Measurements from ENCODE around the gene PAQR4.
"Not testable (repeated sequence)": the region's sequence is repeated elsewhere in the genome, so short reads cannot be mapped to it uniquely, and the experiment has no call there.

PAQR4 gene

DNA sequence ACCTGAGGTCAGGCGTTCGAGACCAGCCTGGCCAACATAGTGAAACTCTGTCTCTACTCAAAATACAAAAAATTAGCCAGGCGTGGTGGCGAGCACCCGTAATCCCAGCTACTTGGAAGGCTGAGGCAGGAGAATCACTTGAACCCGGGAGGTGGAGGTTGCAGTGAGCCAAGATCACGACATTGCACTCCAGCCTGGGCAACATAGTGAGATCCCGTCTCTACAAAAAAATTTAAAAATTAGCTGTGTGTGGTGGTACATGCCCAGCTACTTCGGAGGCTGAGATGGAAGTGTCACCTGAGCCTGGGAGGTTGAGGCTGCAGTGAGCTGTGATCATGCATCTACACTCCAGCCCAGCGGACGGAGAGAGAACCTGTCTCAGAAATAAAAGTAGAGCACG is 25.4 kb upstream of the PAQR4 start:
- DNase-seq (ENCODE audit: low read depth, low spot score), result not testable (repeated sequence)

DNA sequence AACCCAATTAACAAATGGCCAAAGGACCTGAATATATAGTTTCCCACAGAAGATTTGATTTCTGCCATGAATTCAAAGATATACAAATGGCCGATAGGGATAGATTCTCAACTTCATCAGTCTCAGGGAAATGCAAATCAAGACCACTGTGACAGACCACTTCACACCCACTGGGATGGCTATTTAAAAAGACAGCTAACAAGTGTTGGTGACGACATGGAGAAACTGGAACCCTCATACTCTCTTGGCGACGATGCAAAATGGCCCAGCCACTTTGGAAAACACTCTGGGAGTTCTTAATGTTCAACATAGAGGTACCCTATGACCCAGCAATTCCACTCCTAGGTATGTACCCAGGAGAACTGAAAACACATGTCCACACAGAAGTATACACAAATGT is 22.5 kb upstream of the PAQR4 start:
- DNase-seq (ENCODE audit: low read depth, low spot score), result no peak

DNA sequence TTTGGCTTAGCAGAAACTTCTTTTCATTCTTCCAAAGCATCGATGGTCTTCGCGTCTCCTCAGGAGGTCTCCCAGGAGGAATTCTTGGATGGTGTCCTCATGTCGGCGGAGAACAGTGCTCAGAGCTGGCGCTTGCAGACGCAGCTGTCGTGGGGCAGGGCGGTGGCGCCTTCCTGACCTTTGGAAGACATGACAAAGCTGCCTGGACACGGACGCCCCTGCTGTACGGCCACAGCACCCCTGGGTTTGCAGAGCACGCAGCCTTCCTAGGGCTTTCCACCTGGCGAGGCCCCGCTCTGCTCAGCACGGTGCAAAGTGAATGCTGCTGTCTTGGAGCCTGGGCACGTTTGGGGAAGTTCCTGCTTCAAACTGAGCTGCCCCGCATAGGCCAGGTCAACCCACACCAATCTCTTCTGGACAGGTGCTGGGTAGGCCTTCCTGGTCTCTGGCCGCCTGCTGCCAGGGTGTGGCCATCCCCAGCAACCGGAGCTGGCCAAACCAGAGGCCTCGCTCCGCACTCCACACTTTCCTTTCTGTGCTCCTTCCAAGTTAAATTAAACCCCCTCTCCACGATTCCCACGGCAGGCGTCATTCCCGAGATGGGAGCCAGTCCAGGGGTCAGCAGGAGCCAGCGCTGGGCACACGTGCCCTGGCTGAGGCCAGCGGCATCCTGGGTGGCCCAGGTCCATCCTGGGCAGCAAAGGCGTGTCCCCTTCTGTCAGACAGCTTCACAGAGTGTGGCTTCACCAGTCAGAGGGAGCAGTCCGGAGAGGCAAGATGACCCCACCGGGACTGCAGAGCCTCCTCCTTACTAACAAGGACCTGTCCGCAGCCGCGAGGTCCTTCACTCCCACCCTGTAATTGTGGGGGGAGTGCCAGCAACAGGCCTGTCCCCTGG is 20.1 kb upstream of the PAQR4 start:
- no peak for DNase-seq (ENCODE audit: low read depth, low spot score)

DNA sequence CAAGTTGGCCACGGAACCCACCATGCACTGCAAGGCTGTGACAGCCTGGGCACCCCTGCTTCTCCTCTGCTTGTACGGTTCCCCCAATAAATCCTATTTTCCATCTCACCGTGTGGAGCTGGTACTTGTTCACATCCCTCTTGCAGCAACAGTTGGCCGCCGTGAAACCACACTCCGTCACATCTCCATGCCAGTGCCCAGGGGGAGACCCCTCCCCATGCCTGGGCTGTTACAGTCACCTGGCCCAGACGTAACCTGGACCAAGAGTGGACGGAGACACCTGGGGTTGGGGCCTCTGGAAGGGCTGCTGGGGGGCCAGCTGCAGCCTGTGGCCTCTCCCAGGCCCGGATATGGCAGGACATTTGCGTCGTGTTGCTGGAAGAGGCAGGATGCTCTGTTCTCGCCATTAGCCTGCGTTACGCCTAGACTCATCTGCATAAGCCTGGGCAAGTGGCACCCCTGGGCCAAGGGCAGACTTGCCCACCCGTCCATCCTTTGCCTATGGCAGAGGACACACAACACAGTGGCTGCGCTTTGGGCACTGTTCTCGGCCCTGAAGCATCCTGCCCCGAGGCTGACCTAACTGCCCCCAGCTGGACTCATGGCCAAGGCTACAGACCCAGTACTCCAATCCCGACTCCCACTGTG is 19.3 kb upstream of the PAQR4 start:
- no peak for DNase-seq (ENCODE audit: low read depth, low spot score)

GRCh38 chr16:2950353-2950724 is 18.8 kb upstream of the PAQR4 start:
- no peak for DNase-seq (ENCODE audit: low read depth, low spot score)

- DNase-seq (ENCODE audit: low read depth, low spot score), result no peak
Measured at GRCh38 chr16:2950773-2951172, 18.4 kb upstream of the PAQR4 start.

DNA sequence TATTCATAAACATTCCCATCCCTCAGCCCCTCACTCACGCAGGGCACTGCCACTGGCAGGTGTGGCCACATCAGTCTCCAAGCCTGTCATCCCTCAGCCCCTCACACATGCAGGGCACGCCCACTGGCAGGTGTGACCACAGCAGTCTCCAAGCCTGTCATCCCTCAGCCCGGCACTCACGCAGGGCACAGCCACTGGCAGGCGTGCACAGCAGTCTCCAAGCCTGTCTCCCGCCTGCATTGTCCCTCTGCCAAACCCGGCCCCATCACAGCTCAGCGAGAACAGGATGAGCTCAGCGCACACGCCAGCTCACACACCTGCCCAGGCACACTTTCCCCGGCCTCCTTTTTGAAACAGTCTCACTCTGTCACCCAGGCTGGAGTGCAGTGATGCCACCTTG is 16.5 kb upstream of the PAQR4 start:
- no peak for DNase-seq (ENCODE audit: low read depth, low spot score)

DNA sequence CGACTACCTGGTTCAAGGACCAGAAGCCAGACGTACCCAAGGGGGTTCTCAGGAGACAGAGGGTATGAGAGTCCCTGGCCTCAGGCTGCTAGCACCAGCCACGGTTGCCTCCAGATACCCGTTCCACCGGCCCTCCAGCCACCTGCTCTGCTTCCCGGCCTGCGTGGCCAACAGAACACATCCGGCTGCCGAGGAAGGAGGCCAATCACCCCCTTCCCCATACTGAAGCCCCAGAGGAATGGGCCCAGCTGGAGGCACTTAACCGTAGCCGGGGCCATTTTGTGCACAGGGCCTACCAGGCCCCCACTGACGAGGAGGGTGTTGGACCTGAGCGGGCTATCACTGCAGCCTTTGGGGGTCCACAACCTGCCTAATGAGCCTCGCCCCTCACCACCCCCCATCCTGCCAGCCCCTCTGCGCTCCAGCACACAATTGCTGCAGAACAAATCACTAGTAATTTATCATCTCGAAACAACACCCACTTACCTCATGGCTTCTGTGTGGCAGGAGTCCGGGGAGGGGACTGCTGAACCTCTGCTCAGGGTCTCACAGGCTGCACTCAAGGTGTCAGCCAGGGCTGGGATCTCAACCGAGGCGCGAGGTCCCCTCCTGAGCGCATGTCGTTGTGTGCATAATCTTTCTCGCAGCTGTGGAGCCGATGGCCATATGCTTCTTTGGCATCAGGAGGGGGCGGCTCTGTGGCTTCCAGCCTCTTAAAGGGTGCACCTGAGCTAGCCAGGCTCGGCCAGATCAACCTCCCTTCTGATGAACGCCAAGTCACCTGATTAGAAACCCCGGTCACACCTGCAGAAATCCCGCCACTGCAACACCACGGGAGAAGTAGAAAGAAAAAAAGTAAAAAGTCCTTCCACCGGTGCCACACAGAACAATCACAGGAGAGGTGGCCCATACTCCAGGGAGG is 15.2 kb upstream of the PAQR4 start:
- DNase-seq (ENCODE audit: low read depth, low spot score), result no peak

DNA sequence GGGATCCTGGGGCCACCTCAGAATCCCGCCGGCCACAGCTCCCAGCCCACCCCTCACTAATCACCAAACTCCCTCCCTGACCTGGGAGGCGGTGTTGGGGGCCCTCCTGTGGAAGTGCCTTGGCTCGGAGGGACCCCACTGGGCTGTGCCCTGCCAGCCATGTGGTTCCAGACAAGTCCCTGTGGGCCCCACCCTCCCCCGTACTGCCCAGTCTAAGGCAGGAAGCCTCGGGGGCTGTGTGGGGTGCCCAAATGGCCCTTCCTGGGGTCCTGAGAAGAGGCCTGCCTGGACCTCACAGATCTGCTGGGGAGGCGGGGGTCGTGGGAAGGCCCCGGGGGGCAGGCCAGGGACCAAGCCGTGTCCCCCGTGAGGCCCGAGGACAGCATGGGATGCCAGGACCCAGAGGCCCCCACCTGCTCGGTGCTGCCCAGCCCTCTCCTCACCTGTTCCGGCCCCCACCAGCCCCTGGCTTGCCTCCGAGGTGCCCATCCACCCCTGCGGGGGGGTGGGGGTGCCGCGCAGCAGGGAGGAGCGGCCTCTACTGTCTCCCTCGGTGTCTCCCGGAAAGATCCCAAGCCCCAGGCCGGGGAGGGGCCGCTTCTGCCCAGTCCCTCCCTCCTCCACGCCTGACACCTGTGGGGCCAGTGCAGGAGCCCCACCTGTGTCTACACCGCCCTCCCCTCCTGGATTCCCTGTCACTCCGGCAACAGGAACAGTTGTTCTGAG is 14.3 kb upstream of the PAQR4 start:
- DNase-seq (ENCODE audit: low read depth, low spot score), result no peak

DNA sequence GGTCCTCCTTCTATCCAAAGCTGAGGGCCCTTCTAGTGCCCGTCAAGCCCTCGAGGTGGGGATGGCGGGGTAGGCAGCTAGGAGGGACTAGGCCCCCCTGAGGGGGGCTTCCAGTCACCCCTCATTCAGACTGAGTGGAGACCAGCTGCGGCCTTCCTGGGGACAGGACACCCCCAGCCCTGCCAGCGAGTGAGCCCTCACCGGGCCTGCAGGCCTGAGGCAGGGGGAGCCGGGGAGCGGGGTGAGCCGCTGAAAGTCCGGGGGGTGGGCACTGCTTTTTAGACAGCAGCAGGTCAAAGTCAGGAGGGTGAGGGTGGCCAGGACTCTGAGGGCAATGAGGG is 13.7 kb upstream of the PAQR4 start:
- no peak for DNase-seq (ENCODE audit: low read depth, low spot score)

- DNase-seq (ENCODE audit: low read depth, low spot score), result no peak
Measured at GRCh38 chr16:2955779-2956578, 13.2 kb upstream of the PAQR4 start.

GRCh38 chr16:2956579-2956956 is 12.6 kb upstream of the PAQR4 start:
- DNase-seq (ENCODE audit: low read depth, low spot score), result no peak

GRCh38 chr16:2959206-2959605 is 9.9 kb upstream of the PAQR4 start:
- no peak for DNase-seq (ENCODE audit: low read depth, low spot score)

- no peak for DNase-seq (ENCODE audit: low read depth, low spot score)
Measured at GRCh38 chr16:2960183-2961010, 8.8 kb upstream of the PAQR4 start.

GRCh38 chr16:2962334-2963073 is 6.6 kb upstream of the PAQR4 start:
- DNase-seq (ENCODE audit: low read depth, low spot score), result no peak

DNA sequence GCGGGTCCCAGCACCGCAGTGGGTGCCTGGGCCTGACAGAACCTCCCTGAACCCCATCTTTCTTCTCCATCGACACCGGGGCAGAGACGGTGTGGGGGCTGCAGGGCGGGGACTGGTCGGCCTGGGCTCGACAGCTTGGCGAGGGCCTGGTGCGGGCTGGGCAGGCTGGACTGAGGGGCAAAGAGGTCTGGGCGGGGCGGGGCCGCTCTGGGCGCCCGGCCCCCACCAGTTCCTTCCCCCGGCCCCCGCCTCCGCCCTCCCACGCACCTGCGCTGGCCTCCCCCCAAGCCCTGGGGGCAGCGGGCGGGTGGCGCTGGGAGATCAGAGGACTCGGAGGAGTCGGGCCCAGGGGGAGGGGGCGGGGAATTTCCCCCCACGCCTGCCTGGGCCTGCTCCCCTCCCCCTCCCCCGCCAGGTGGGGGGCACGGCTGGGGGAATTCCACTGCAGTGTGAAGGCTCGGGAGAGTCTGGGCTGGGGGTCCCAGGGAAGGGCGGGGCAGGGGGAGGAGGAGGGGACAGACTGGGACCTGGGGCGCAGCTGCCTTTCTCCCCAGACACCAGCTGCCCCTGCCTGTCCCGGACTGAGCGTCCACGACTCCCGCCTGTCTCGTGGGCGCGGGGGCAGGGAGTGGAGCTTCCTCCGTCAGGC is 6.0 kb upstream of the PAQR4 start:
- DNase-seq (ENCODE audit: low read depth, low spot score), result no peak

GRCh38 chr16:2963723-2964474 is 5.2 kb upstream of the PAQR4 start, which contains the start of gene KREMEN2:
Gene KREMEN2 (plus strand): TSS chr16:2964275. CDS start chr16:2964521, 246 bp downstream.
- no peak for DNase-seq (ENCODE audit: low read depth, low spot score)

Measured in activated CD4-positive, CD25-positive, alpha-beta regulatory T cell treated with anti-CD3 and anti-CD28 coated beads, Interleukin-2, amount 50 U/mL, for 16 hours (primary cell).